ENCODE results near the gene PEX16.

PEX16 gene

GRCh38 chr11:45895553-45896259 is 22.0 kb downstream of the PEX16 start:
- H3K4me3 ChIP-seq (ENCODE audit: low read depth, low read length): no peak overlapping the region
- peaks cover 3% of the 10 kb centered on the region; the same call in 1 of the 2 replicates for H3K36me3 ChIP-seq
- H3K9me3 ChIP-seq (ENCODE audit: severe bottlenecking): no peaks in the 10 kb centered on the region
- DNase-seq: no peak
- H3K27me3 ChIP-seq (ENCODE audit: insufficient read depth, low read depth, severe bottlenecking): no peaks in the 10 kb centered on the region
- peak overlapping the region; percentile 72 for H3K27ac ChIP-seq
- no peak for TF ChIP-seq CTCF (IDR thresholded peaks at IDR 0.05; ENCODE audit: low read depth, low read length)

- DNase-seq: no peak
- no peaks in the 10 kb centered on the region for H3K27me3 ChIP-seq (ENCODE audit: insufficient read depth, low read depth, severe bottlenecking)
- H3K4me3 ChIP-seq (ENCODE audit: low read depth, low read length): no peak overlapping the region
- no peak for TF ChIP-seq CTCF (IDR thresholded peaks at IDR 0.05; ENCODE audit: low read depth, low read length)
- peaks cover 3% of the 10 kb centered on the region; the same call in 1 of the 2 replicates for H3K36me3 ChIP-seq
- no peaks in the 10 kb centered on the region for H3K9me3 ChIP-seq (ENCODE audit: severe bottlenecking)
- no peak overlapping the region for H3K27ac ChIP-seq
Measured at GRCh38 chr11:45894555-45895247, 23.0 kb downstream of the PEX16 start.

GRCh38 chr11:45892856-45893255 is 24.8 kb downstream of the PEX16 start:
- Histone ChIP-seq H3K27me3 (ENCODE audit: insufficient read depth, low read depth, severe bottlenecking) (no peaks in the 10 kb centered on the region), H3K27ac (no peak overlapping the region), H3K4me3 (ENCODE audit: low read depth, low read length) (no peak overlapping the region), H3K36me3 (no peaks in the 10 kb centered on the region), H3K9me3 (ENCODE audit: severe bottlenecking) (no peaks in the 10 kb centered on the region)
- no peak for DNase-seq
- no peak for TF ChIP-seq CTCF (IDR thresholded peaks at IDR 0.05; ENCODE audit: low read depth, low read length)

- no peak overlapping the region for H3K4me3 ChIP-seq (ENCODE audit: low read depth, low read length)
- peaks cover 6% of the 10 kb centered on the region; the same call in 1 of the 2 replicates for H3K36me3 ChIP-seq
- no peaks in the 10 kb centered on the region for H3K9me3 ChIP-seq (ENCODE audit: severe bottlenecking)
- no peak for DNase-seq
- H3K27me3 ChIP-seq (ENCODE audit: insufficient read depth, low read depth, severe bottlenecking): no peaks in the 10 kb centered on the region
- TF ChIP-seq CTCF (IDR thresholded peaks at IDR 0.05; ENCODE audit: low read depth, low read length): no peak
- no peak overlapping the region for H3K27ac ChIP-seq
Measured at GRCh38 chr11:45890886-45891550, 26.7 kb downstream of the PEX16 start.

GRCh38 chr11:45889966-45890365 is 27.7 kb downstream of the PEX16 start:
- H3K9me3 ChIP-seq (ENCODE audit: severe bottlenecking): no peaks in the 10 kb centered on the region
- H3K36me3 ChIP-seq: peaks cover 6% of the 10 kb centered on the region; the same call in 1 of the 2 replicates
- no peak overlapping the region for H3K4me3 ChIP-seq (ENCODE audit: low read depth, low read length)
- no peak for TF ChIP-seq CTCF (IDR thresholded peaks at IDR 0.05; ENCODE audit: low read depth, low read length)
- no peak for DNase-seq
- H3K27me3 ChIP-seq (ENCODE audit: insufficient read depth, low read depth, severe bottlenecking): no peaks in the 10 kb centered on the region
- no peak overlapping the region for H3K27ac ChIP-seq

Data from WERI-Rb-1 (cell line).